IMR-90 (cell line): ENCODE data around the gene SLX4IP. TPM values are rescaled to one million over a fixed set of nuclear protein-coding genes. Genes with fewer than 3 reads are reported as not detected.

Source experiments
- ATAC-seq: fragments of 200-7000 bp; cut with Tn5 transposase; 2 replicates; pipeline ENCODE4 v1.9.1; 2020; ENCODE audit warnings: low read depth, mild to moderate bottlenecking, moderate library complexity
- BruUV-seq: library from RNA; stranded (reverse); fragments of 400-500 nt; replicated peaks from 2 replicates; lab custom pipeline; 2021; lab: Mats Ljungman, UMichigan
- CTCF ChIA-PET: fragments of 300-600 bp; formaldehyde crosslinking; extraction: SDS; loops from one replicate; lab custom pipeline; 2021; ENCODE audit warnings: antibody characterized with exemption; lab: Yijun Ruan, JAX
- POLR2A ChIA-PET: fragments of 300-600 bp; sonication (Branson Sonifier 250); formaldehyde crosslinking; loops from one replicate; lab custom pipeline; 2022; ENCODE audit warnings: antibody characterized with exemption; ENCODE audit not compliant: unreplicated experiment; lab: Charles Lee
- DNase-seq: peaks from one replicate; pipeline ENCODE4 v3.0.0; 2013
- H2AFZ ChIP-seq: replicated peaks from 2 replicates; pipeline ENCODE3; 2013; ENCODE audit warnings: low read length, mild to moderate bottlenecking; ENCODE audit not compliant: poor library complexity
- H2AK5ac ChIP-seq: 2 replicates; pipeline ENCODE4 v1.6.1; 2013; ENCODE audit warnings: low read depth, low read length, inconsistent platforms
- H2AK9ac ChIP-seq: replicated peaks from 2 replicates; pipeline ENCODE3; 2013; ENCODE audit warnings: mild to moderate bottlenecking, low read depth, low read length, moderate library complexity; ENCODE audit not compliant: poor library complexity
- H2BK120ac ChIP-seq: 2 replicates; pipeline ENCODE4 v1.6.1; 2013; ENCODE audit warnings: low read depth, low read length, inconsistent platforms
- H2BK15ac ChIP-seq: 3 replicates; pipeline ENCODE4 v1.6.1; 2013; ENCODE audit warnings: low read depth, low read length, inconsistent platforms
- H2BK20ac ChIP-seq: 2 replicates; pipeline ENCODE4 v1.6.1; 2013; ENCODE audit warnings: low read depth, mild to moderate bottlenecking, inconsistent platforms, low read length, moderate library complexity
- H2BK5ac ChIP-seq: 2 replicates; pipeline ENCODE4 v1.6.1; 2013; ENCODE audit warnings: mild to moderate bottlenecking, low read depth, low read length, inconsistent platforms; ENCODE audit not compliant: poor library complexity, severe bottlenecking
- H3K14ac ChIP-seq: replicated peaks from 2 replicates; pipeline ENCODE4 v1.6.1; 2013; ENCODE audit warnings: low read depth, low read length, inconsistent platforms
- H3K18ac ChIP-seq: 2 replicates; pipeline ENCODE4 v1.6.1; 2013; ENCODE audit warnings: low read depth, low read length, control low read depth
- H3K23ac ChIP-seq: 2 replicates; pipeline ENCODE4 v1.6.1; 2013; ENCODE audit warnings: low read depth, low read length, inconsistent platforms
- H3K27ac ChIP-seq: 2 replicates; pipeline ENCODE4 v1.5.1; 2013; ENCODE audit warnings: mild to moderate bottlenecking, control low read depth, low read length; ENCODE audit not compliant: insufficient read depth
- H3K27me3 ChIP-seq: 2 replicates; pipeline ENCODE4 v1.6.1; 2013; ENCODE audit warnings: low read length; ENCODE audit not compliant: control insufficient read depth, insufficient read depth
- H3K36me3 ChIP-seq: 2 replicates; pipeline ENCODE4 v1.6.1; 2013; ENCODE audit warnings: low read length, mixed read lengths; ENCODE audit not compliant: control insufficient read depth, insufficient read depth
- H3K4ac ChIP-seq: 2 replicates; pipeline ENCODE4 v1.6.1; 2013; ENCODE audit warnings: low read depth, low read length, inconsistent platforms
- H3K4me1 ChIP-seq: 2 replicates; pipeline ENCODE4 v1.6.1; 2013; ENCODE audit warnings: low read length, mixed read lengths; ENCODE audit not compliant: control insufficient read depth, insufficient read depth
- H3K4me2 ChIP-seq: 2 replicates; pipeline ENCODE4 v1.6.1; 2013; ENCODE audit warnings: low read depth, mild to moderate bottlenecking, control low read depth, low read length, moderate library complexity
- H3K4me3 ChIP-seq: 2 replicates; pipeline ENCODE4 v1.5.1; 2013; ENCODE audit warnings: low read depth, mild to moderate bottlenecking, control low read depth, low read length, moderate library complexity; ENCODE audit not compliant: insufficient read depth
- H3K56ac ChIP-seq: 2 replicates; pipeline ENCODE4 v1.6.1; 2013; ENCODE audit warnings: low read length, inconsistent platforms; ENCODE audit not compliant: insufficient read depth; ENCODE audit errors: extremely low read depth
- H3K79me1 ChIP-seq, 2 experiments: 2 replicates each; pipeline ENCODE4 v1.6.1; 2013; ENCODE audit warnings: low read length in 2 of 2, inconsistent platforms in 1 of 2, low read depth in 1 of 2
- H3K9ac ChIP-seq: 2 replicates; pipeline ENCODE4 v1.6.1; 2013; ENCODE audit warnings: low read depth, low read length, control low read depth
- H3K9me1 ChIP-seq: 2 replicates; pipeline ENCODE4 v1.6.1; 2013; ENCODE audit warnings: low read length, inconsistent platforms; ENCODE audit not compliant: insufficient read depth
- H3K9me3 ChIP-seq: 2 replicates; pipeline ENCODE4 v1.6.1; 2013; ENCODE audit warnings: low read length; ENCODE audit not compliant: control insufficient read depth, insufficient read depth
- H4K20me1 ChIP-seq: 2 replicates; pipeline ENCODE4 v1.6.1; 2013; ENCODE audit warnings: low read length, inconsistent platforms; ENCODE audit not compliant: insufficient read depth
- H4K5ac ChIP-seq: 2 replicates; pipeline ENCODE4 v1.6.1; 2013; ENCODE audit warnings: mild to moderate bottlenecking, low read depth, low read length, control low read depth
- H4K8ac ChIP-seq, 2 experiments: 2 replicates each; pipeline ENCODE4 v1.6.1; 2013; ENCODE audit warnings: low read depth in 2 of 2, low read length in 2 of 2, control low read depth in 1 of 2, inconsistent platforms in 1 of 2
- H4K91ac ChIP-seq: 2 replicates; pipeline ENCODE4 v1.6.1; 2013; ENCODE audit warnings: low read depth, low read length, inconsistent platforms; ENCODE audit not compliant: insufficient read depth
- BHLHE40 ChIP-seq: fragments of 150-350 bp; IDR thresholded peaks from 2 replicates; pipeline ENCODE4 v1.6.1; 2016; ENCODE audit warnings: mild to moderate bottlenecking, low read depth, low read length
- CHD1 ChIP-seq: IDR thresholded peaks from 2 replicates; pipeline ENCODE4 v1.6.1; 2012; ENCODE audit warnings: low read depth, low read length, improper control_type of control experiment
- FOS ChIP-seq: fragments of 150-350 bp; IDR thresholded peaks from 2 replicates; pipeline ENCODE4 v1.6.1; 2016; ENCODE audit warnings: low read depth, low read length
- MXI1 ChIP-seq: IDR thresholded peaks from 2 replicates; pipeline ENCODE4 v1.6.1; 2012; ENCODE audit warnings: low read depth, mild to moderate bottlenecking, low read length, moderate library complexity, borderline replicate concordance
- POLR2A ChIP-seq: IDR thresholded peaks from 2 replicates; pipeline ENCODE4 v1.6.1; 2012; ENCODE audit warnings: mild to moderate bottlenecking, low read depth, low read length
- RAD21 ChIP-seq: IDR thresholded peaks from 2 replicates; pipeline ENCODE4 v1.6.1; 2012; ENCODE audit warnings: low read length, improper control_type of control experiment
- RCOR1 ChIP-seq: IDR thresholded peaks from 2 replicates; pipeline ENCODE4 v1.6.1; 2012; ENCODE audit warnings: mild to moderate bottlenecking, low read length, improper control_type of control experiment; ENCODE audit not compliant: insufficient replicate concordance
- WGBS, 2 experiments: methylation state at CpG; one replicate each; pipeline versions ENCODE4 v1.1.5 to v1.1.7; 2013; ENCODE audit warnings: missing lambda C conversion rate in 2 of 2; ENCODE audit not compliant: insufficient read length in 1 of 2; ENCODE audit errors: extremely low coverage in 2 of 2; 5-methylcytosine and 5-hydroxymethylcytosine counted together
- dilution Hi-C: fragments of 300-500 bp; cut with HindIII; formaldehyde crosslinking; loops from one replicate; pipeline ENCODE4 v1.14.3; 2018; ENCODE audit warnings: low sequenced_read_pairs; ENCODE audit not compliant: unreplicated experiment
- in situ Hi-C: fragments of 300-500 bp; cut with MboI; formaldehyde crosslinking; loops from 3 replicates; pipeline ENCODE4 v1.14.3; 2019; ENCODE audit warnings: low sequenced_read_pairs, inconsistent platforms, mixed read lengths
- intact Hi-C: fragments of 100-400 bp; cut with micrococcal nuclease; formaldehyde crosslinking; loops from 2 replicates; pipeline ENCODE4 v1.10.0; 2022
- polyA plus RNA-seq, 3 experiments: library from polyadenylated mRNA; depleted of rRNA; stranded (reverse); fragments of >200 nt; gene quantifications; 2 replicates each; pipeline ENCODE4 v1.2.3, GENCODE V29; 2012; ENCODE audit warnings: low replicate concordance in 1 of 3
- total RNA-seq: library from RNA; depleted of rRNA; stranded (reverse); fragments of >200 nt; gene quantifications from 2 replicates; pipeline ENCODE4 v1.2.3, GENCODE V29; 2012
- TF ChIP-seq, protein P1 (sequence below): fragments of 150-350 bp; IDR thresholded peaks from 2 replicates; pipeline ENCODE4 v1.6.1; 2017; ENCODE audit warnings: mild to moderate bottlenecking, antibody characterized with exemption, low read length, low read depth
- TF ChIP-seq, protein P2 (sequence below): fragments of 150-350 bp; IDR thresholded peaks from 2 replicates; pipeline ENCODE4 v1.6.1; 2016; ENCODE audit warnings: low read depth, mild to moderate bottlenecking, low read length, moderate library complexity, borderline replicate concordance

SLX4IP gene
- total and polyA plus RNA-seq, 2 of the 4 experiments (the other 2 are of a cell fraction): 1.3 to 5.9 TPM

DNA sequence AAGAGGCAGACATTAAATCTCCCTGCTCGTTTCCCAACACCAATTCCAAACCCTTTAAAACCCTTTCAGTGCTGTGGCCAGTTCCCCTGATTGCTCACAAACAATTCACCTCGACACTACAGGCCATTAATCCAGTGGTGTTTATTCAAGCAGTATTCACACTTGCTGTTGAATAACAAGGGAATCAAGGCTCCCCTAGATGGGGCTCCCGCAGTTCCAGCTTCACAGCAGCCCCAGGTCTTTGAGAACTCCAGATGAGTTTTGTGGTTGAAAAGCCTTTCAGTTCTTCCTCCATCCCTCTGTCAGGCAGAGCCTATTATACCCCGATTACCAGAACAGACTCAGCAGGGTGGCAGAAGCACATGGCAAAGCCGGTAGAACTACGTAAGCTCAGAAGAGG is 202.5 kb downstream of the SLX4IP start:
- dilution Hi-C loops: no loop called here
- BruUV-seq: no TSS peak

More for the DNA sequence above, 202.5 kb downstream of the SLX4IP start:
- Histone ChIP-seq H2BK120ac (peak overlapping the region; percentile 70; the same call in 1 of the 2 replicates), H4K91ac (peak overlapping the region; percentile 31; the same call in 1 of the 2 replicates), H3K9ac (no peak overlapping the region), H3K23ac (no peak overlapping the region; the same call in 1 of the 2 replicates), H2BK5ac (no peak overlapping the region), H3K56ac (no peak overlapping the region), H3K9me3 (no peaks in the 10 kb centered on the region), H3K14ac (peak overlapping the region; percentile 57; the same call in 1 of the 2 replicates), H2AK9ac (no peak overlapping the region), H4K8ac (no peak overlapping the region; a peak in 1 of 4 replicates), H3K4me1 (peaks cover 24% of the 10 kb centered on the region), H3K36me3 (peaks cover 39% of the 10 kb centered on the region), H3K27me3 (no peaks in the 10 kb centered on the region), H3K79me1 (peaks cover 0 to 25% of the 10 kb centered on the region in 2 experiments; a peak in 2 of 4 replicates), H4K5ac (no peak overlapping the region), H2AFZ (no peak overlapping the region), H3K27ac (no peak overlapping the region), H3K4me3 (no peak overlapping the region), H2BK15ac (peak overlapping the region; percentile 68; the same call in 1 of the 3 replicates), H3K18ac (no peak overlapping the region), H4K20me1 (no peaks in the 10 kb centered on the region), H2BK20ac (peak overlapping the region; percentile 42; the same call in 1 of the 2 replicates), H2AK5ac (peak overlapping the region; percentile 20; the same call in 1 of the 2 replicates), H3K4ac (peak overlapping the region; percentile 53), H3K9me1 (peaks cover 27% of the 10 kb centered on the region), H3K4me2 (no peak overlapping the region)
- DNase-seq: no peak
- ChIA-PET POLR2A (no interaction called here), CTCF (no interaction called here)
- in situ Hi-C loops: no loop called here
- intact Hi-C loops: loop anchor here (5.0 kb wide), 1 partner anchor 40 kb away; no protein-coding TSS in a partner anchor
- no peak for ATAC-seq
- TF ChIP-seq, protein P1, sequence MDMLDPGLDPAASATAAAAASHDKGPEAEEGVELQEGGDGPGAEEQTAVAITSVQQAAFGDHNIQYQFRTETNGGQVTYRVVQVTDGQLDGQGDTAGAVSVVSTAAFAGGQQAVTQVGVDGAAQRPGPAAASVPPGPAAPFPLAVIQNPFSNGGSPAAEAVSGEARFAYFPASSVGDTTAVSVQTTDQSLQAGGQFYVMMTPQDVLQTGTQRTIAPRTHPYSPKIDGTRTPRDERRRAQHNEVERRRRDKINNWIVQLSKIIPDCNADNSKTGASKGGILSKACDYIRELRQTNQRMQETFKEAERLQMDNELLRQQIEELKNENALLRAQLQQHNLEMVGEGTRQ: no peak
- TF ChIP-seq POLR2A (no peak), BHLHE40 (no peak), FOS (no peak), CHD1 (no peak), RAD21 (no peak), MXI1 (no peak), RCOR1 (no peak)
- TF ChIP-seq, protein P2, sequence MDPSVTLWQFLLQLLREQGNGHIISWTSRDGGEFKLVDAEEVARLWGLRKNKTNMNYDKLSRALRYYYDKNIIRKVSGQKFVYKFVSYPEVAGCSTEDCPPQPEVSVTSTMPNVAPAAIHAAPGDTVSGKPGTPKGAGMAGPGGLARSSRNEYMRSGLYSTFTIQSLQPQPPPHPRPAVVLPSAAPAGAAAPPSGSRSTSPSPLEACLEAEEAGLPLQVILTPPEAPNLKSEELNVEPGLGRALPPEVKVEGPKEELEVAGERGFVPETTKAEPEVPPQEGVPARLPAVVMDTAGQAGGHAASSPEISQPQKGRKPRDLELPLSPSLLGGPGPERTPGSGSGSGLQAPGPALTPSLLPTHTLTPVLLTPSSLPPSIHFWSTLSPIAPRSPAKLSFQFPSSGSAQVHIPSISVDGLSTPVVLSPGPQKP: no peak
- WGBS, 2 experiments: no CpG with 5 or more reads among the region's 6 CpGs
